Activated gamma-delta T cell (primary cell): ENCODE results near the gene AQP2.
A peak's percentile ranks its signal among the peaks of the same experiment; 100 is the strongest.

Experiments
- DNase-seq: peaks from one replicate; lab custom pipeline; 2025; lab: John Stamatoyannopoulos, UW
- total RNA-seq, 2 donors: gene quantifications; one replicate each; lab custom pipeline; 2026; lab: John Stamatoyannopoulos, UW

The AQP2 gene
- total RNA-seq, result 0 reads per million in 2 donors

- DNase-seq, result no peak
These were observed at the start of gene AQP2 for GRCh38 chr12:49950273-49951251. AQP2 (plus strand) TSS chr12:49950737; CDS start chr12:49950831, 94 bp downstream.

GRCh38 chr12:49901026-49901425 lies 49.5 kb upstream of the AQP2 start:
- no peak for DNase-seq

GRCh38 chr12:49901986-49902385 lies 48.6 kb upstream of the AQP2 start:
- no peak for DNase-seq

GRCh38 chr12:49902399-49903350 lies 47.9 kb upstream of the AQP2 start:
- no peak for DNase-seq

GRCh38 chr12:49903351-49903699 lies 47.2 kb upstream of the AQP2 start:
- DNase-seq, result no peak

GRCh38 chr12:49903700-49904423 lies 46.7 kb upstream of the AQP2 start, which contains the start of gene FAIM2:
FAIM2 (minus strand) TSS chr12:49903900; CDS start chr12:49903792, 108 bp downstream.
- peak; percentile 21 for DNase-seq

- DNase-seq, result no peak
These were observed 45.9 kb upstream of the AQP2 start for GRCh38 chr12:49904601-49905000.

- DNase-seq, result no peak
These were observed 44.7 kb upstream of the AQP2 start for GRCh38 chr12:49905718-49906314.

- DNase-seq, result no peak
These were observed 43.2 kb upstream of the AQP2 start for GRCh38 chr12:49907352-49907751.

GRCh38 chr12:49909356-49909755 lies 41.2 kb upstream of the AQP2 start:
- DNase-seq, result no peak

GRCh38 chr12:49909826-49910225 lies 40.7 kb upstream of the AQP2 start:
- DNase-seq, result no peak

- DNase-seq, result no peak
These were observed 40.0 kb upstream of the AQP2 start for GRCh38 chr12:49910331-49911212.

GRCh38 chr12:49911213-49911605 lies 39.3 kb upstream of the AQP2 start:
- no peak for DNase-seq

GRCh38 chr12:49912345-49913255 lies 37.9 kb upstream of the AQP2 start:
- DNase-seq, result no peak

GRCh38 chr12:49916129-49916919 lies 34.2 kb upstream of the AQP2 start:
- DNase-seq, result no peak

GRCh38 chr12:49917166-49917787 lies 33.3 kb upstream of the AQP2 start:
- no peak for DNase-seq

- no peak for DNase-seq
These were observed 32.8 kb upstream of the AQP2 start for GRCh38 chr12:49917788-49918173.
